Small intestine (tissue), 7 donors: Measurements from ENCODE around the gene SAT2. TPM values are rescaled to one million over a fixed set of nuclear protein-coding genes. Genes with fewer than 3 reads are reported as not detected.
"Not testable (repeated sequence)": the region's sequence is repeated elsewhere in the genome, so short reads cannot be mapped to it uniquely, and the experiment has no call there.

Source experiments
- DNase-seq, 2 donors: peaks; one replicate each; pipeline versions ENCODE4 v3.0.0 to v3.0.0-alpha.2; 2013
- FAIRE-seq: peaks from 2 replicates; lab custom pipeline; 2012; peaks lifted over from hg19 to GRCh38; lab: Jason Lieb, UNC
- H3K27ac ChIP-seq, 3 donors: one replicate each; pipeline ENCODE4 v1.5.1; 2013; ENCODE audit warnings: low read length in 2 of 3, mild to moderate bottlenecking in 2 of 3, control low read depth in 1 of 3, inconsistent platforms in 1 of 3, low read depth in 1 of 3, moderate library complexity in 1 of 3
- H3K27me3 ChIP-seq, 3 donors: one replicate each; pipeline ENCODE4 v1.6.1; 2013; ENCODE audit warnings: low read length in 3 of 3, inconsistent platforms in 1 of 3; ENCODE audit not compliant: control insufficient read depth in 3 of 3, insufficient read depth in 3 of 3
- H3K36me3 ChIP-seq, 3 donors: one replicate each; pipeline ENCODE4 v1.6.1; 2013; ENCODE audit warnings: low read length in 3 of 3, inconsistent platforms in 1 of 3, low read depth in 1 of 3, mild to moderate bottlenecking in 1 of 3, moderate library complexity in 1 of 3; ENCODE audit not compliant: control insufficient read depth in 3 of 3, insufficient read depth in 2 of 3
- H3K4me1 ChIP-seq, 3 donors: one replicate each; pipeline ENCODE4 v1.6.1; 2013; ENCODE audit warnings: low read length in 2 of 3, inconsistent platforms in 1 of 3, low read depth in 1 of 3, mild to moderate bottlenecking in 1 of 3, moderate library complexity in 1 of 3; ENCODE audit not compliant: control insufficient read depth in 3 of 3, insufficient read depth in 2 of 3
- H3K4me3 ChIP-seq, 3 donors: one replicate each; pipeline ENCODE4 v1.5.1; 2013; ENCODE audit warnings: low read length in 3 of 3, control low read depth in 1 of 3, inconsistent platforms in 1 of 3, low read depth in 1 of 3, mild to moderate bottlenecking in 1 of 3, moderate library complexity in 1 of 3
- H3K9me3 ChIP-seq, 2 donors: one replicate each; pipeline ENCODE4 v1.6.1; 2013; ENCODE audit warnings: low read depth in 1 of 2, low read length in 1 of 2; ENCODE audit not compliant: control insufficient read depth in 2 of 2, insufficient read depth in 1 of 2
- WGBS, 3 donors: extraction: QIAGEN DNeasy Blood & Tissue Kit; methylation state at CpG; one replicate each; pipeline ENCODE4 v1.1.7; 2013; 5-methylcytosine and 5-hydroxymethylcytosine counted together
- polyA plus RNA-seq, 4 donors: library from polyadenylated mRNA; stranded (reverse) in 3 of 4; unstranded in 1 of 4; fragments of 200-250 nt in 3 of 4; fragments of 120-200 nt in 1 of 4; gene quantifications; one replicate each; pipeline versions ENCODE4 v1.2.1 to v1.2.3, GENCODE V29; 2013
- donor health status: healthy with polysubstance abuse.
- donor health status: control.
- donor health status: control.
- donor health status: Bipolar disorder and iron deficiency.
- donor health status: healthy.

The SAT2 gene
- polyA plus RNA-seq, 4 donors: 204 to 1,210 (median 689) TPM

DNA sequence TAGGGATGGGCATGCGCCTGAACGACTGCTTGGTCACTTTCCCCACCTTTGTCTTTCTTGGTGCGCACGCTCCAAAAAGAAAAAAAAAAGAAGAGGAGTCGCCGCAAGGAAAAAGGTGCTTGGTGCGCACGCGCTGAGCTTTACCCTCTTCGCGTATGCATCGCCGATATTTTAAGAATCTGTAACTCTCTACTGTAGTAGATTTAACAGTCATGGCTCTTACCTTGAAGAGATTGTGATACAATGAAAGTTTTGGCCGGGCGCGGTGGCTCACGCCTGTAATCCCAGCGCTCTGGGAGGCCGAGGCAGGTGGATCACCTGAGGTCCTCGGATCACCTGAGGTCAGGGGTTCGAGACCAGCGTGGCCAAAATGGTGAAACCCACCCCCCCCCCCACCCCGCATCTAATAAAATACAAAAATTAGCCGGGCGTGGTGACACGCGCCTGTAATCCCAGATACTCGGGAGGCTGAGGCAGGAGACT is 12.3 kb downstream of the SAT2 start:
- FAIRE-seq (no peak), DNase-seq (no peak)
- H3K4me1 ChIP-seq: peaks cover 7 to 15% (median 11%) of the 10 kb centered on the region in 3 donors
- H3K4me3 ChIP-seq: peak overlapping the region in 2 of 3 donors; percentile 16 to 45
- H3K27me3 ChIP-seq: no peaks in the 10 kb centered on the region
- H3K9me3 ChIP-seq: no peaks in the 10 kb centered on the region
- H3K36me3 ChIP-seq: peaks cover 0 to 9% (median under 1%) of the 10 kb centered on the region in 3 donors
- H3K27ac ChIP-seq: peak overlapping the region; percentile 43 to 82 (median 78)
- 3 to 5% (median 4%) methylated on average over 28 of the region's 28 CpGs for WGBS, 3 donors

GRCh38 chr17:7614425-7615264 is 13.0 kb downstream of the SAT2 start, which contains the start of gene FXR2:
Gene FXR2, minus strand, starts transcription at chr17:7614897. Its CDS starts 365 bp downstream, at chr17:7614532.
- Histone ChIP-seq H3K4me1 (peaks cover 7 to 15% (median 11%) of the 10 kb centered on the region in 3 donors), H3K36me3 (peaks cover 0 to 9% (median 2%) of the 10 kb centered on the region in 3 donors), H3K27me3 (no peaks in the 10 kb centered on the region), H3K9me3 (no peaks in the 10 kb centered on the region), H3K27ac (peak within 1 kb of the TSS; percentile 78 to 82 (median 79)), H3K4me3 (peak within 1 kb of the TSS; percentile 59 to 93 (median 87))
- FAIRE-seq (peak; percentile 55), DNase-seq (peak; percentile 100)
- WGBS, 3 donors: 0 to 1% (median 0%) methylated on average over 37 to 93 of the region's 93 CpGs

DNA sequence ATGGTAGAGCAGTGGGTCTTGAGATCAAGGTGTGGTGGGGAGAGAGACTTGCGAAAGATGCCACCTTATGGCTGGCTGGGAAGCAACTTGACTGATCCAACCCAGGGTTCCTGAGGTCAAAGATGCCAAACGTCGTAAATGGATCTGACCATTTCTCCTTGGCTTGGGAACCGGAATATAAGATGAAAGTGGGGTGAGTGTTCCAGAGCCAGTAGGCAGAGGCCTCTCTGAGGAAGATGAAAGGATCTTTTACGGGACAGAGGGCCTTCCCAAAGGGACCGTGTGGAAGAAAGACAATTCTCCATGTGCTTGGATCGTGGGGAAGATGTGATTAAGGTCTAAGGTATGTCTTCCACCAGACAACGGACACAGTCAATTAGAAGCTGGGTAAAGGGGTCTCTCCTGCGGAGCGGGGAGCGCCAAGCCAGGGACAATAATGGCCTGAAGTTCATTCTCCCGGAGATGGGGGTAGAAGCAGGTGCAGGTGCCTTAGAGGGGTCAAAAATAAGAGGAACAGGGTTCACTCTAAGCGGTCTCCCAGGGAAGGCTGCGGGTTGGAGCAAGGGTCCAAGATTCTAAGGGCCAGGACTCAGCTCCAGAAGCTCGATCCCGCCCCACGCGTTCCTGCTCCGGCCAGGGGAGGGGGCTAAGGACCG is 13.7 kb downstream of the SAT2 start:
- H3K4me1 ChIP-seq: peaks cover 7 to 15% (median 11%) of the 10 kb centered on the region in 3 donors
- peak overlapping the region; percentile 71 to 79 (median 78) for H3K27ac ChIP-seq
- no peaks in the 10 kb centered on the region for H3K27me3 ChIP-seq
- DNase-seq (peak; percentile 48 to 52), FAIRE-seq (no peak)
- peaks cover 0 to 9% (median 2%) of the 10 kb centered on the region in 3 donors for H3K36me3 ChIP-seq
- WGBS, 3 donors: 3 to 7% (median 5%) methylated on average over 19 to 20 of the region's 20 CpGs
- H3K4me3 ChIP-seq: peak overlapping the region; percentile 59 to 93 (median 87)
- no peaks in the 10 kb centered on the region for H3K9me3 ChIP-seq

DNA sequence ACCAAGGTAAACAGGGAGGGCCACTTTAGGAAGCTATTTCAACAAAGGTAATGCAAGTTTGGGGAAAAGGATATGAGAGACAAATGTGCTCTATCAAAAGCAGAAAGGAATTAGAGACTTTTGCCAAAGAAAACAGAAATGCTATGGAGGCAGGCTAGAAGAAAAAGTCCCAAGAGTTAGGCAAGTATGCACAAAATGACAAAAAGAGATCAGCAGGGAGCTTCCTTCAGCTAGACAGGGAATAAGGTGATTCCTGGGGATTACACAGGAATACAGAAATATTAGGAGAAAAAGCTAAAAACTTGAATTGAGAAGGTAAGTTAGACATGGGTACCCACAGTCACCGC is 15.4 kb downstream of the SAT2 start:
- no peak for DNase-seq
- peaks cover 7 to 15% (median 11%) of the 10 kb centered on the region in 3 donors for H3K4me1 ChIP-seq
- H3K4me3 ChIP-seq: no peak overlapping the region
- no peaks in the 10 kb centered on the region for H3K27me3 ChIP-seq
- H3K27ac ChIP-seq: no peak overlapping the region
- peaks cover 0 to 19% (median 2%) of the 10 kb centered on the region in 3 donors for H3K36me3 ChIP-seq
- WGBS, 3 donors: 94 to 100% (median 96%) methylated on average over 1 of the region's 1 CpG
- no peak for FAIRE-seq
- H3K9me3 ChIP-seq: no peaks in the 10 kb centered on the region

- DNase-seq (no peak), FAIRE-seq (no peak)
- H3K4me3 ChIP-seq: no peak overlapping the region
- H3K4me1 ChIP-seq: peaks cover 7 to 15% (median 11%) of the 10 kb centered on the region in 3 donors
- H3K9me3 ChIP-seq: no peaks in the 10 kb centered on the region
- WGBS, 3 donors: 61 to 65% (median 63%) methylated on average over 3 of the region's 3 CpGs
- H3K27me3 ChIP-seq: no peaks in the 10 kb centered on the region
- H3K27ac ChIP-seq: no peak overlapping the region
- H3K36me3 ChIP-seq: peaks cover 0 to 20% (median 2%) of the 10 kb centered on the region in 3 donors
These were observed 15.9 kb downstream of the SAT2 start for GRCh38 chr17:7611635-7612293.

- DNase-seq (no peak), FAIRE-seq (no peak)
- peaks cover 7 to 15% (median 11%) of the 10 kb centered on the region in 3 donors for H3K4me1 ChIP-seq
- H3K27me3 ChIP-seq: no peaks in the 10 kb centered on the region
- no peak overlapping the region for H3K4me3 ChIP-seq
- WGBS, 3 donors: 98 to 99% (median 98%) methylated on average over 2 of the region's 2 CpGs
- no peaks in the 10 kb centered on the region for H3K9me3 ChIP-seq
- H3K27ac ChIP-seq: no peak overlapping the region
- peaks cover 0 to 26% (median 2%) of the 10 kb centered on the region in 3 donors for H3K36me3 ChIP-seq
These were observed 17.0 kb downstream of the SAT2 start for GRCh38 chr17:7610641-7611040.

DNA sequence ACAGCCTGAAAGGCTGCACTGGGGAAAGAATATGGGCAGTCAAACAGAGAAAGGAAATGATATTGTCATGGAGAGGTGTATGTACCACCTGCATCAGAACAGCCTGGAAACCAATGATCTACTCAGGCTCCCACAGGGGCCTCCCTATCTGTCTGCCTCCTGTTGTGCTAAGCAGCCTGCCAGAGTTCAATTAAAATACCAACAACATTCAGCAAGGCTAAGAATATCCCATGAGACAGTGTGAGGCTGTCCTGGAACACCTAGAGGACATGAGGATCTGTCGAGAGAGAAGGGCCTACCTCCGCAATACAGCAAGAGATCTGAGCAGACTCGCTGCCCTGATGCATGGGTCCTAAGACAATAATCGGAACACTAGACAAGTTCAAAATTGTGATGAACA is 21.3 kb downstream of the SAT2 start:
- no peak for DNase-seq
- 96 to 99% (median 97%) methylated on average over 4 of the region's 4 CpGs for WGBS, 3 donors
- Histone ChIP-seq H3K36me3 (peaks cover 5 to 60% (median 9%) of the 10 kb centered on the region in 3 donors), H3K4me1 (no peaks in the 10 kb centered on the region), H3K27me3 (no peaks in the 10 kb centered on the region), H3K9me3 (no peaks in the 10 kb centered on the region), H3K27ac (no peak overlapping the region), H3K4me3 (no peak overlapping the region)
- FAIRE-seq: no peak

DNA sequence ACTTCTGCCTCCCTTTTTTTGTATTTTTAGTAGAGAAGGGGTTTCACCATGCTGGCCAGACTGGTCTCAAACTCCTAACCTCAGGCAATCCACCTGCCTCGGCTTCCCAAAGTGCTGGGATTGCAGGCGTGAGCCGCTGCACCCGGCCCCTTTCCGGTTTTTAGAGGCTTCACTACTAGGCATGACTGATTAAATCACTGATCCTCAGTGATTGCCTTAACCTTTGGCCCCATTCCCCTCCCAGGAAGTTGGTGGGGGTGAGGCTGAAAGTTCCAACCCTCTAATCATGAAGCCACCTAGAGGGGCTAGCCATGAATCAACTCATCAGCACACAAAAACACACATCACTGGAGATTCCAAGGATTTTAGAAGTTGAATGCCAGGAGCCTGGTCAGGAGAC is 30.1 kb downstream of the SAT2 start:
- H3K36me3 ChIP-seq: peaks cover 17 to 85% (median 32%) of the 10 kb centered on the region in 3 donors
- WGBS, 3 donors: 16 to 63% (median 56%) methylated on average over 5 of the region's 5 CpGs
- FAIRE-seq: not testable (repeated sequence)

More for the DNA sequence above, 30.1 kb downstream of the SAT2 start:
- DNase-seq, H3K4me1 ChIP-seq, H3K27me3 ChIP-seq, H3K27ac ChIP-seq, H3K9me3 ChIP-seq, H3K4me3 ChIP-seq: not testable (repeated sequence)
